Hepatocyte (in vitro differentiated cells): ENCODE data around the gene CHST15.
"Not testable (repeated sequence)": the region's sequence is repeated elsewhere in the genome, so short reads cannot be mapped to it uniquely, and the experiment has no call there.

Experiments
- EZH2 ChIP-seq: fragments of 200-600 bp; sonication (generic); IDR thresholded peaks from 2 replicates; pipeline ENCODE4 v1.6.1; 2016; ENCODE audit warnings: antibody characterized with exemption, mild to moderate bottlenecking, borderline replicate concordance
- TF ChIP-seq, protein P1 (sequence below): fragments of 200-600 bp; sonication (generic); IDR thresholded peaks from 2 replicates; pipeline ENCODE4 v1.5.1; 2016; ENCODE audit warnings: antibody characterized with exemption, mild to moderate bottlenecking; ENCODE audit not compliant: poor library complexity

DNA sequence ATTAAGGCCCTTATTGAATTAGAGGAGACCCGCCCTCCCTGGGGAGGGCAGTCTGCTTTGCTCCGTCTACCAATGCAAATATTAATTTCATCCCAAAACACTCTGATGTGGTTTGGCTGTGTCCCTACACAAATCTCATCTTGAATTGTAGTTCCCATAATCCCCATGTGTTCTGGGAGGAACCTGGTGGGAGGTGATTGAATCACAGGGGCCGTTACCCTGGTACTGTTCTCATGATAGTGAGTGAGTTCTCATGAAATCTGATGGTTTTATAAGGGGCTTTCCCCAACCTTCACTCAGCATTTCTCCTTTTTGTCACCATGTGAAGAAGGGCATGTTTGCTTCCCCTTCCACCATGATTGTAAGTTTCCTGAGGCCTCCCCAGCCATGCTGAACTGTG, 7.3 kb upstream of the CHST15 start:
- TF ChIP-seq, protein P1, sequence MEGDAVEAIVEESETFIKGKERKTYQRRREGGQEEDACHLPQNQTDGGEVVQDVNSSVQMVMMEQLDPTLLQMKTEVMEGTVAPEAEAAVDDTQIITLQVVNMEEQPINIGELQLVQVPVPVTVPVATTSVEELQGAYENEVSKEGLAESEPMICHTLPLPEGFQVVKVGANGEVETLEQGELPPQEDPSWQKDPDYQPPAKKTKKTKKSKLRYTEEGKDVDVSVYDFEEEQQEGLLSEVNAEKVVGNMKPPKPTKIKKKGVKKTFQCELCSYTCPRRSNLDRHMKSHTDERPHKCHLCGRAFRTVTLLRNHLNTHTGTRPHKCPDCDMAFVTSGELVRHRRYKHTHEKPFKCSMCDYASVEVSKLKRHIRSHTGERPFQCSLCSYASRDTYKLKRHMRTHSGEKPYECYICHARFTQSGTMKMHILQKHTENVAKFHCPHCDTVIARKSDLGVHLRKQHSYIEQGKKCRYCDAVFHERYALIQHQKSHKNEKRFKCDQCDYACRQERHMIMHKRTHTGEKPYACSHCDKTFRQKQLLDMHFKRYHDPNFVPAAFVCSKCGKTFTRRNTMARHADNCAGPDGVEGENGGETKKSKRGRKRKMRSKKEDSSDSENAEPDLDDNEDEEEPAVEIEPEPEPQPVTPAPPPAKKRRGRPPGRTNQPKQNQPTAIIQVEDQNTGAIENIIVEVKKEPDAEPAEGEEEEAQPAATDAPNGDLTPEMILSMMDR, result not testable (repeated sequence)
- not testable (repeated sequence) for TF ChIP-seq EZH2
